ENCODE data around the gene HLA-F.

Gene HLA-F

GRCh38 chr6:29759457-29759856, 36.2 kb downstream of the HLA-F start:
- Histone ChIP-seq H3K9me3 (ENCODE audit: control extremely low read depth in 1 of 5, control insufficient read depth in 4 of 5, insufficient read depth in 2 of 5, low read depth in 1 of 5, low read length in 4 of 5) (no peaks in the 10 kb centered on the region), H3K4me3 (ENCODE audit: control insufficient read depth in 1 of 7, extremely low read depth in 1 of 7, insufficient read depth in 4 of 7, low read depth in 2 of 7, low read length in 6 of 7) (no peak overlapping the region), H3K27ac (ENCODE audit: insufficient read depth in 1 of 2, low read depth in 1 of 2, low read length in 2 of 2, poor library complexity in 1 of 2, severe bottlenecking in 2 of 2) (no peak overlapping the region), H3K36me3 (ENCODE audit: control insufficient read depth in 4 of 4, insufficient read depth in 4 of 4, low read length in 3 of 4) (no peaks in the 10 kb centered on the region), H3K4me1 (ENCODE audit: control extremely low read depth in 1 of 4, control insufficient read depth in 4 of 4, insufficient read depth in 4 of 4, low read length in 3 of 4) (no peaks in the 10 kb centered on the region), H3K27me3 (replicated peaks in 2 of 5; ENCODE audit: control insufficient read depth in 4 of 5, insufficient read depth in 5 of 5, low read length in 4 of 5) (peaks cover 0 to 4% (median 0%) of the 10 kb centered on the region in 5 experiments)
- 100% methylated on average over 3 of the region's 5 CpGs for WGBS (ENCODE audit: insufficient coverage)
- ChIA-PET POLR2A (interaction anchor here (1.2 kb wide), 1 partner anchor 537 kb away, joined by 3 read pairs; no protein-coding TSS in a partner anchor), CTCF (interaction anchor here (0.7 to 3.7 kb wide), 7 partner anchors 11 to 89 kb away, joined by 3 to 12 read pairs (median 3); no protein-coding TSS in a partner anchor)
- no peak for DNase-seq

DNA sequence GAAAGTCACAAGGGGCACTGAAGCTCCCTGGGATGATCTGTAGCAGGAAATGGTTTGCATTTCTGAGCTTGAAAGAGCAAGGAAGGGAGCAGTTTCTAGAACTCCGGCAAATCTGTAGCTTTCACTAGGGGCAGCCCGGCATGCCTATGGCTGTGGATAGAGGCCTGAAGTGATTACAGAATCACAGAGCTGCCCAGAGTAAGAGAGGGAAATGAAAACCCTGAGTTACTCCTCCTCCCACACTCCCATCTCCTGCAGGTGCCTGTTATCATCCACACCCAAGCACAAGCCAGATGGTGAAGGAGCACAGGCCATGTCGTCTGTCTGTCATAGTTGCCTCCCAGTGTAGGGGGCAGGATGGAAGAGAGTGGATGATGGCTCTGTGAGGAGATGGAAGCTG, 37.1 kb downstream of the HLA-F start:
- ChIA-PET POLR2A (no interaction called here), CTCF (interaction anchor here (0.7 to 1.5 kb wide), 2 partner anchors 23 to 207 kb away, joined by 3 read pairs; no protein-coding TSS in a partner anchor)
- H3K27ac ChIP-seq (ENCODE audit: insufficient read depth in 1 of 2, low read depth in 1 of 2, low read length in 2 of 2, poor library complexity in 1 of 2, severe bottlenecking in 2 of 2), result no peak overlapping the region
- peaks cover 0 to 5% (median 0%) of the 10 kb centered on the region in 5 experiments for H3K27me3 ChIP-seq (replicated peaks in 2 of 5; ENCODE audit: control insufficient read depth in 4 of 5, insufficient read depth in 5 of 5, low read length in 4 of 5)
- no peak for DNase-seq
- H3K36me3 ChIP-seq (ENCODE audit: control insufficient read depth in 4 of 4, insufficient read depth in 4 of 4, low read length in 3 of 4), result no peaks in the 10 kb centered on the region
- no peaks in the 10 kb centered on the region for H3K9me3 ChIP-seq (ENCODE audit: control extremely low read depth in 1 of 5, control insufficient read depth in 4 of 5, insufficient read depth in 2 of 5, low read depth in 1 of 5, low read length in 4 of 5)
- WGBS (ENCODE audit: insufficient coverage), result no CpG with 5 or more reads among the region's 3 CpGs
- H3K4me3 ChIP-seq (ENCODE audit: control insufficient read depth in 1 of 7, extremely low read depth in 1 of 7, insufficient read depth in 4 of 7, low read depth in 2 of 7, low read length in 6 of 7), result no peak overlapping the region
- no peaks in the 10 kb centered on the region for H3K4me1 ChIP-seq (ENCODE audit: control extremely low read depth in 1 of 4, control insufficient read depth in 4 of 4, insufficient read depth in 4 of 4, low read length in 3 of 4)

DNA sequence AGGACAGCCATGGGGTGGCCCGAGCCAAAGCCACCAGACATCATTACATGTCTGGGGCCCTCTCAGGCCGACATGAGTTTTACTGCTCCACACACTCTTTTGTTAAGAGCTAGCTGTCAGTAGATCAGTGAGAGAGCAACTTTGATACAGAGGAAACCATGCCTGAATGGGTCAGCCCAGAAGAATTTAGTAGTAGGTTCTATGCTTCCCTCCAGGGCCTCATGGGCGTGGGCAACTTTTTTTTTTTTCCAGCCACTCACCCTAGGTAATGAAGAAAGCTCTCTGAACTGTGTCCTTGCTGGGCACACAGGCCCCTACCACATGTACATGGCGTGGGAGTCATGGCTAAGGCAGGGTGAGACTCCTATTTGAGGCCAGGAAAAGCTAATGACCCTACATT, 38.8 kb downstream of the HLA-F start:
- DNase-seq, result no peak
- 42% methylated on average over 2 of the region's 4 CpGs for WGBS (ENCODE audit: insufficient coverage)
- H3K36me3 ChIP-seq (ENCODE audit: control insufficient read depth in 4 of 4, insufficient read depth in 4 of 4, low read length in 3 of 4), result no peaks in the 10 kb centered on the region
- no peak overlapping the region for H3K4me3 ChIP-seq (ENCODE audit: control insufficient read depth in 1 of 7, extremely low read depth in 1 of 7, insufficient read depth in 4 of 7, low read depth in 2 of 7, low read length in 6 of 7)
- H3K9me3 ChIP-seq (ENCODE audit: control extremely low read depth in 1 of 5, control insufficient read depth in 4 of 5, insufficient read depth in 2 of 5, low read depth in 1 of 5, low read length in 4 of 5), result no peaks in the 10 kb centered on the region
- peaks cover 0 to 8% (median 0%) of the 10 kb centered on the region in 5 experiments for H3K27me3 ChIP-seq (replicated peaks in 2 of 5; ENCODE audit: control insufficient read depth in 4 of 5, insufficient read depth in 5 of 5, low read length in 4 of 5)
- ChIA-PET POLR2A (no interaction called here), CTCF (interaction anchor here (1.2 kb wide), 2 partner anchors 9 to 11 kb away, joined by 3 to 4 read pairs; no protein-coding TSS in a partner anchor)
- H3K27ac ChIP-seq (ENCODE audit: insufficient read depth in 1 of 2, low read depth in 1 of 2, low read length in 2 of 2, poor library complexity in 1 of 2, severe bottlenecking in 2 of 2), result no peak overlapping the region
- no peaks in the 10 kb centered on the region for H3K4me1 ChIP-seq (ENCODE audit: control extremely low read depth in 1 of 4, control insufficient read depth in 4 of 4, insufficient read depth in 4 of 4, low read length in 3 of 4)

GRCh38 chr6:29762781-29763214, 39.6 kb downstream of the HLA-F start:
- 82% methylated on average over 1 of the region's 2 CpGs for WGBS (ENCODE audit: insufficient coverage)
- DNase-seq, result no peak
- ChIA-PET POLR2A (no interaction called here), CTCF (interaction anchor here (1.2 kb wide), 1 partner anchor 11 kb away, joined by 3 read pairs; no protein-coding TSS in a partner anchor)
- H3K4me3 ChIP-seq (ENCODE audit: control insufficient read depth in 1 of 7, extremely low read depth in 1 of 7, insufficient read depth in 4 of 7, low read depth in 2 of 7, low read length in 6 of 7), result no peak overlapping the region
- no peaks in the 10 kb centered on the region for H3K9me3 ChIP-seq (ENCODE audit: control extremely low read depth in 1 of 5, control insufficient read depth in 4 of 5, insufficient read depth in 2 of 5, low read depth in 1 of 5, low read length in 4 of 5)
- no peak overlapping the region for H3K27ac ChIP-seq (ENCODE audit: insufficient read depth in 1 of 2, low read depth in 1 of 2, low read length in 2 of 2, poor library complexity in 1 of 2, severe bottlenecking in 2 of 2)
- peaks cover 0 to 8% (median 0%) of the 10 kb centered on the region in 5 experiments for H3K27me3 ChIP-seq (replicated peaks in 2 of 5; ENCODE audit: control insufficient read depth in 4 of 5, insufficient read depth in 5 of 5, low read length in 4 of 5)
- H3K36me3 ChIP-seq (ENCODE audit: control insufficient read depth in 4 of 4, insufficient read depth in 4 of 4, low read length in 3 of 4), result no peaks in the 10 kb centered on the region
- H3K4me1 ChIP-seq (ENCODE audit: control extremely low read depth in 1 of 4, control insufficient read depth in 4 of 4, insufficient read depth in 4 of 4, low read length in 3 of 4), result no peaks in the 10 kb centered on the region

- DNase-seq, result no peak
- ChIA-PET CTCF (interaction anchor here (1.8 kb wide), 1 partner anchor 11 kb away, joined by 6 read pairs; no protein-coding TSS in a partner anchor), POLR2A (no interaction called here)
Observed at GRCh38 chr6:29763491-29764289, 40.5 kb downstream of the HLA-F start.

GRCh38 chr6:29764422-29765196, 41.4 kb downstream of the HLA-F start:
- H3K27ac ChIP-seq (ENCODE audit: insufficient read depth in 1 of 2, low read depth in 1 of 2, low read length in 2 of 2, poor library complexity in 1 of 2, severe bottlenecking in 2 of 2), result no peak overlapping the region
- WGBS (ENCODE audit: insufficient coverage), result 100% methylated on average over 1 of the region's 2 CpGs
- no peak overlapping the region for H3K4me3 ChIP-seq (ENCODE audit: control insufficient read depth in 1 of 7, extremely low read depth in 1 of 7, insufficient read depth in 4 of 7, low read depth in 2 of 7, low read length in 6 of 7)
- peaks cover 0 to 15% (median 0%) of the 10 kb centered on the region in 5 experiments for H3K27me3 ChIP-seq (replicated peaks in 2 of 5; ENCODE audit: control insufficient read depth in 4 of 5, insufficient read depth in 5 of 5, low read length in 4 of 5)
- H3K36me3 ChIP-seq (ENCODE audit: control insufficient read depth in 4 of 4, insufficient read depth in 4 of 4, low read length in 3 of 4), result no peaks in the 10 kb centered on the region
- POLR2A ChIA-PET, result no interaction called here
- CTCF ChIA-PET, result interaction anchor here (1.8 kb wide), 1 partner anchor 11 kb away, joined by 6 read pairs; no protein-coding TSS in a partner anchor
- no peaks in the 10 kb centered on the region for H3K9me3 ChIP-seq (ENCODE audit: control extremely low read depth in 1 of 5, control insufficient read depth in 4 of 5, insufficient read depth in 2 of 5, low read depth in 1 of 5, low read length in 4 of 5)
- H3K4me1 ChIP-seq (ENCODE audit: control extremely low read depth in 1 of 4, control insufficient read depth in 4 of 4, insufficient read depth in 4 of 4, low read length in 3 of 4), result no peaks in the 10 kb centered on the region
- no peak for DNase-seq

More at GRCh38 chr6:29763491-29764289, 40.5 kb downstream of the HLA-F start:
- H3K27ac ChIP-seq (ENCODE audit: insufficient read depth in 1 of 2, low read depth in 1 of 2, low read length in 2 of 2, poor library complexity in 1 of 2, severe bottlenecking in 2 of 2), result no peak overlapping the region
- H3K4me3 ChIP-seq (ENCODE audit: control insufficient read depth in 1 of 7, extremely low read depth in 1 of 7, insufficient read depth in 4 of 7, low read depth in 2 of 7, low read length in 6 of 7), result no peak overlapping the region
- peaks cover 0 to 10% (median 0%) of the 10 kb centered on the region in 5 experiments for H3K27me3 ChIP-seq (replicated peaks in 2 of 5; ENCODE audit: control insufficient read depth in 4 of 5, insufficient read depth in 5 of 5, low read length in 4 of 5)
- 86% methylated on average over 2 of the region's 2 CpGs for WGBS (ENCODE audit: insufficient coverage)
- no peaks in the 10 kb centered on the region for H3K4me1 ChIP-seq (ENCODE audit: control extremely low read depth in 1 of 4, control insufficient read depth in 4 of 4, insufficient read depth in 4 of 4, low read length in 3 of 4)
- H3K9me3 ChIP-seq (ENCODE audit: control extremely low read depth in 1 of 5, control insufficient read depth in 4 of 5, insufficient read depth in 2 of 5, low read depth in 1 of 5, low read length in 4 of 5), result no peaks in the 10 kb centered on the region
- no peaks in the 10 kb centered on the region for H3K36me3 ChIP-seq (ENCODE audit: control insufficient read depth in 4 of 4, insufficient read depth in 4 of 4, low read length in 3 of 4)
